Measurements from ENCODE around the gene HS2ST1. TPM values are rescaled to one million over a fixed set of nuclear protein-coding genes. Genes with fewer than 3 reads are reported as not detected.

HS2ST1 gene
- polyA plus RNA-seq, 3 donors = 2.6 to 6.0 (median 4.2) TPM

- DNase-seq = no peak
- no peaks in the 10 kb centered on the region for H3K27me3 Mint-ChIP-seq (ENCODE audit: low read depth in 3 of 3)
- Histone ChIP-seq H3K4me1 (ENCODE audit: control insufficient read depth in 1 of 2, insufficient read depth in 2 of 2, low read length in 2 of 2) (peaks cover 17 to 22% of the 10 kb centered on the region in 2 donors), H3K9ac (ENCODE audit: insufficient read depth, low read length, poor library complexity, severe bottlenecking) (no peak overlapping the region), H2AFZ (ENCODE audit: insufficient read depth, low read depth, low read length, poor library complexity, severe bottlenecking) (no peak overlapping the region), H3K27me3 (ENCODE audit: control insufficient read depth in 2 of 2, insufficient read depth in 2 of 2, low read length in 2 of 2) (no peaks in the 10 kb centered on the region), H3K79me2 (ENCODE audit: insufficient read depth, low read length) (peaks cover 93% of the 10 kb centered on the region), H3K4me3 (replicated peaks in 1 of 3; ENCODE audit: low read depth in 2 of 3, low read length in 3 of 3) (peak overlapping the region in 1 of 3 experiments; percentile 98), H3K9me3 (replicated peaks in 1 of 2; ENCODE audit: control insufficient read depth in 1 of 2, insufficient read depth in 1 of 2, low read length in 2 of 2) (no peaks in the 10 kb centered on the region), H4K20me1 (ENCODE audit: insufficient read depth, low read length) (peaks cover 56% of the 10 kb centered on the region), H3K27ac (ENCODE audit: low read depth in 1 of 2, low read length in 2 of 2) (peak overlapping the region in 1 of 2 donors; percentile 99), H3K4me2 (replicated peaks; ENCODE audit: extremely low read depth, low read length, poor library complexity, severe bottlenecking) (peak overlapping the region; percentile 96), H3K36me3 (replicated peaks in 1 of 2; ENCODE audit: control insufficient read depth in 1 of 2, insufficient read depth in 2 of 2, low read length in 2 of 2) (peaks cover 0 to 36% of the 10 kb centered on the region in 2 donors)
- peak overlapping the region in 2 of 7 donors; percentile 34 to 54 for H3K27ac Mint-ChIP-seq
- intact Hi-C loops (cut with micrococcal nuclease) = loop anchor here (10.0 kb wide), 2 partner anchors 138 to 422 kb away; no protein-coding TSS in a partner anchor
- peaks cover 23 to 24% of the 10 kb centered on the region in 2 donors for H3K36me3 Mint-ChIP-seq
- H3K4me1 Mint-ChIP-seq = peaks cover 28% of the 10 kb centered on the region
- H3K4me3 Mint-ChIP-seq = peak overlapping the region in 1 of 2 donors; percentile 22
- H3K9me3 Mint-ChIP-seq = no peaks in the 10 kb centered on the region
- no peak for TF ChIP-seq CTCF (IDR thresholded peaks at IDR 0.05)
- 76% methylated on average over 3 of the region's 6 CpGs for WGBS (ENCODE audit: insufficient coverage)
These were observed 2.0 kb upstream of the HS2ST1 start for GRCh38 chr1:86912281-86912900.

- H3K36me3 Mint-ChIP-seq = peaks cover 16 to 21% of the 10 kb centered on the region in 2 donors
- peak in 2 of 3 donors; percentile 18 to 43 for DNase-seq
- H3K27ac Mint-ChIP-seq = no peak overlapping the region
- Histone ChIP-seq H3K79me2 (ENCODE audit: insufficient read depth, low read length) (peaks cover 91% of the 10 kb centered on the region), H2AFZ (ENCODE audit: insufficient read depth, low read depth, low read length, poor library complexity, severe bottlenecking) (peak overlapping the region; percentile 96), H3K36me3 (replicated peaks in 1 of 2; ENCODE audit: control insufficient read depth in 1 of 2, insufficient read depth in 2 of 2, low read length in 2 of 2) (peaks cover 0 to 26% of the 10 kb centered on the region in 2 donors), H3K27ac (ENCODE audit: low read depth in 1 of 2, low read length in 2 of 2) (peak overlapping the region; percentile 87 to 99), H3K9ac (ENCODE audit: insufficient read depth, low read length, poor library complexity, severe bottlenecking) (peak overlapping the region; percentile 92), H3K9me3 (replicated peaks in 1 of 2; ENCODE audit: control insufficient read depth in 1 of 2, insufficient read depth in 1 of 2, low read length in 2 of 2) (no peaks in the 10 kb centered on the region), H3K4me2 (replicated peaks; ENCODE audit: extremely low read depth, low read length, poor library complexity, severe bottlenecking) (peak overlapping the region; percentile 96), H4K20me1 (ENCODE audit: insufficient read depth, low read length) (peaks cover 46% of the 10 kb centered on the region), H3K4me1 (ENCODE audit: control insufficient read depth in 1 of 2, insufficient read depth in 2 of 2, low read length in 2 of 2) (peaks cover 17 to 22% of the 10 kb centered on the region in 2 donors), H3K27me3 (ENCODE audit: control insufficient read depth in 2 of 2, insufficient read depth in 2 of 2, low read length in 2 of 2) (no peaks in the 10 kb centered on the region), H3K4me3 (replicated peaks in 1 of 3; ENCODE audit: low read depth in 2 of 3, low read length in 3 of 3) (peak overlapping the region; percentile 93 to 98 (median 97))
- H3K9me3 Mint-ChIP-seq = no peaks in the 10 kb centered on the region
- H3K4me1 Mint-ChIP-seq = peaks cover 28% of the 10 kb centered on the region
- no peak for TF ChIP-seq CTCF (IDR thresholded peaks at IDR 0.05)
- intact Hi-C loops (cut with micrococcal nuclease) = loop anchor here (10.0 kb wide), 2 partner anchors 139 to 421 kb away; no protein-coding TSS in a partner anchor
- H3K27me3 Mint-ChIP-seq (ENCODE audit: low read depth in 3 of 3) = no peaks in the 10 kb centered on the region
- 0% methylated on average over 8 of the region's 17 CpGs for WGBS (ENCODE audit: insufficient coverage)
- H3K4me3 Mint-ChIP-seq = no peak overlapping the region
These were observed 988 bp upstream of the HS2ST1 start for GRCh38 chr1:86913399-86913895.

Data from CD14-positive monocyte (primary cell).